Activated gamma-delta T cell treated with Interleukin-2 at 50 U/mL for 16 hours (primary cell): ENCODE data around the gene SLC44A4.

Experiments used
- DNase-seq: peaks from one replicate; pipeline ENCODE4 v3.0.0-alpha.2; 2020

The SLC44A4 gene

DNA sequence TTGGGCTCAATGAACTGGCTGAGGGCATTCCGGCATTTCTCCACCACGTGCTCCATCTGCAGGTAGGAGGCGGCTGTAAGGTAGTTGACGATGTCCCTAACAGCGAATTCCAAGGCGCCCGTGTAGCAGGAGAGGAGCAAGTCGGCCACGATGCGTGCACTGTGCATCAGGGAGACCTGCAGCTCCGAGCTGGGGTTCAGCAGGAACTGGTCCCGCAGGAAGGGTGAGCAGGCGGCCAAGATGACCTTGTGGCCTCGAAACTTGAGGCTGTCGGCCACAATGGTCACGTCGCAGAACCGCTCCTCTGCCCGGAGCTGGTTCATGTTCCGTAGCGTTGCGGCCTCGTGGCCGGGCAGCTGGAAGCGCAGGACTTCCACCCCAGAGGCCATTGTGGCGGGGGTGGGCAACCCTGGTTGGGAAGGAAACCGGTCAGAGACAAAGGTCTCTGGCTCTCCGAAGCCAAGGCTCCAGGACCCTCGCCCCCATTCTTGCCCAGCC lies 22.2 kb upstream of the SLC44A4 start:
- no peak for DNase-seq

DNA sequence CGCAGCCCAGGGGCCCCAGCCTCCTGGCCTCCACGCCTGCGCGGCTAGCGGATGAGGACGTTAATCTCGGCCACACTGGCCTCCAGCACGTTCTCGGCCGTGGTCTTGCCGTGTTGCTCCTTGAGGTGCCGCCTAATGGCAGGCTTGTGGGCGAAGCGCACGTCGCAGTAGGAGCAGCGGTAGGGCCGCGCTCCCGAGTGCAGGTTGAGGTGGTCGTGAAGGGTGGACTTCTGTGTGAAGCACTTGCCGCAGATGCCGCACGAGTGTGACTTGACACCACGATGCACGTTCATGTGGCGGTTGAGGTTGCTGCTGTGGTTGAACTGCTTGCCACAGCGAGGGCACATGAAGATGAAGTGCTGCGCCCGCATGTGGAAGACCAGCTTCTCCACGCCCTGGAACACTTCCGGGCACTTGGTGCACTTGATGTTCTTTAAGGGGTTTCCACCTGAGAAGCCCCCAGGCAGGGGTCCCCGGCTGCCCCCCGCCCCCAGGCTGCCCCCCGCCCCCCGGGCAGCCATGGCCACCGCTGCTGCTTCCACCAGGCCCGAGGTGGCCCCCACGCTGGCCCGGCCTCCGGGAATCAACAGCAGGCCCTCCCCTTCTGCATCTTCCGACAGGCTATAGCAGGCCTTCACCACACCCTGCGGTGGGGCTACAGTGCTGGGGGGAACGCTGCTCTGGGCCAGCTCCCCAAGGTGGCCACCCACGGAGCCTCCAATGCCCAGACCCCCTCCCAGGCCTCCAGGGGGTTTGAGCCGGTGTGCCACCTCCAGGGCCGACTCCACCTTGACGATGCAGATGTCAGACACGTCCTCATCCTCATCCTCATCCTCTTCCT lies 21.3 kb upstream of the SLC44A4 start:
- no peak for DNase-seq

DNA sequence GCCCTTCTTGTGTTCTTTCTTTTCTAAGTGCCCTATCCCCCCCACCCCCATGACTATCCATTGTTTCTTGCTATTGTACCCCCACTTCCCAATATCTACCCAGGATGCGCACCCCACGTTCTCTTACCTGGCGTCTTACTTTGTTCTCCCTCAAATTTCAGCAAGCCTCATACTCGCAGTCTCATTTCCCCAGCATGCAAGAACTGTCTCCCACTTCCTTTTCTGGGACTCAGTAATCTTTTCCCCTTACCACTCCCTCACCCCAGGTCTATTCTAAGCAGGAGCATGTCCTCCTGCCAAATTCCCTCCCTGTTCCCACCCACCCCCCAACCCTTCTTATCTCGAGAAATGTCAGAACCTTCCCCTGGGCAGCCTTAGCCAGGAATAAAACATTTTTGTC lies 20.4 kb upstream of the SLC44A4 start:
- DNase-seq = no peak

DNA sequence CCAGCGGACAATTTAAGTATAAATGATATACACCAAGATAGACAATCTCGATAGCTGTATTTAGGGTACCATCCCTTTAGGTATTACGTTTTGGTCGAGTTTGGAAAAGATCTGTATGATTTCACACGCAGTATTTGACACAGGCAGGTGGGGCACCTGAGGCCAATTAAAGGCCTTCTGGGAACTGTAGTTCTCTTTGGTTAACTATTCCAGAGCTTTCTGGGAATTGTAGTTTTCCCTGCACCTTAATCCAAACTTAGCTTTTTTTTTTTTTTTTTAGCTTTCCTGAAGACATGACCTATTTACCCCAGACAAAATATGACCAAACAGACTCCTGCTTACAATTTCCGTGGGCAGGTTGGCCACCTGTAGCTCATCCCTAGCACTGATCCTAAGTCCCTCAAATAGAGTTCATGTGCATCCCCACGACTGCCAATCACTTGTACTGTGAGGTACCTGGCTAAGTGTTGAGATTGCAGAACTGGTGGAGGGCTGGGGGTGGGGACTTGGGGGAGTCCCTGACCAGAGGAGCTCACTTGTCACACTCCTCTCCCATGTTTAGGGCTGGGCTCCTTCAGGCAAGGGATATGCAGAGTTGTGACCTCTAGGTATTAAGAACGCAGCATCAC lies 19.7 kb upstream of the SLC44A4 start:
- DNase-seq = no peak

DNA sequence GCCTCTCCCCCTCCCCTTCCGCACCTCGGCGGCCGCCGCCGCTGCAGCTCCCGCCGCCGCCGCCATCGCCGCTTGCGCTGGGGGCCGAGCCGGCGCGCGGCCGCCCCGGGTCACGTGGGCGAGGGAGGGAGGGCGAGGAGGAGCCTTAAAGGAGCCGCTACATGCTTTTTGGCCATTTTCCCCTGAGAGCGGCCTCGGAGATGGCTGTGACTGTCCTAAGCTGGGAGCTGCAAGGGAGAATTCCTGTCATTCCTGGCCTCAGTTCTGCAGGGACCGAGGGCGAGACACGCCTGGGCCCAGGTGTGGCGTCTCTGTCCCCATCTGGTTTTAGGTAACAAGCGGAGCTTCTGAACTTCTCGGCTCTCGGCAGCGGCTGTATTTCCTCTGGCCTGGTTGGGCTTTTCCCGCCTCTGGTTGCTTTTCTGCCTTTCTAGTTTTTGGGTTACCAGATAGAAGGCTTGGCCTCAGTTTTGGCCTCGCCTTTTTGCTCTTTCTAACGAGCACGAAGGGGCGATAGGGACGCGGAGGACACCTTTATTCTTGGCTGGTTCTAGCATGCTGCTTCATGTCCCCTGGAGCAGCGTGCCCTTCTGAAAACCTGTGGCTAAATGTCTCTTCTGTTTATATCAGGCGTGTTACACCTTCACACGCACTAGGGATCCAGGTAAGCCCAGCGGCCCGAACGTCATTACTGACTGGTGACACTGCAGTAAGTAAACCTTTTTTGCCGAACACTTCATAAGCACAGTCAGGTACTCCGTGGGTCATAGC lies 19.0 kb upstream of the SLC44A4 start, which contains the start of gene EHMT2:
EHMT2 (minus strand) TSS at position 87 of the 771 bp plus-strand sequence; CDS start at position 66, 21 bp downstream.
- peak; percentile 81 for DNase-seq

DNA sequence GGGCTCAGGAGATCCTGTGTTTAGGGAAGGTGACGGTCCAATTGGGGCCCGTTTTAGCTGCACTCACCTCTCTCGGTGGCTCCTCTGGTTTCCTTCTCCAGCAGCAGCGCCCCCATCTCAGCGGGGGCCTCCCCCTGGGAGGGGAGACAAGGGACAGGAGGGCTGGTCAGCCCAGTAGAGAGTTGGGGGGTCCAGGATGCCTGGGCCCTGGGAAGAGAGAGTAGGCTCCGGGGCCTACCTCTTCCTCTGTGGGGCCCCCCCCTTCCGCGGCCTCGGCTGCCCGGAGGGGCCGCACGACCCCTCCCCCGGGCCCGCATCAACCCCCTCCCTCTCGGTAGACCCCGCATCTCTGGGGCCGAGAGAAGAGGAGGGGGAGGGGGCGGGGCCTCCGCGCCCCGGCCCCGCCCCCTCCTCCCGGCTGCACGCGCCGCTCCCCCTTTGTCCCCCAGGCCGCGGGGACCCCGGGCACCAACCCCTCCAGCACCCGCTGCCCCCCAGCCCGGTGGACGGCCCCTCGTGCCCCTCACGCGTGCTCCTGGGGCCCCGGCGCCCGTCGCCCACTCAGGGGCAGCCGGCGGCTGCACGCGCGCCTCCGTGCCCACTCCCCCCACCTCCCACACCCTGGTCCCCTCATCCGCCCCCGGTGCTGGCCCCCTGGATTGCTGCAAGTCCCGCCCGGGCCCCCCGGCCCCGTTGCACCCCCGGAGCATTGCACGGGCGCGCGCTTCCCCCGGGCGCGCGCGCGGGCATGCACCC lies 18.2 kb upstream of the SLC44A4 start:
- no peak for DNase-seq

DNA sequence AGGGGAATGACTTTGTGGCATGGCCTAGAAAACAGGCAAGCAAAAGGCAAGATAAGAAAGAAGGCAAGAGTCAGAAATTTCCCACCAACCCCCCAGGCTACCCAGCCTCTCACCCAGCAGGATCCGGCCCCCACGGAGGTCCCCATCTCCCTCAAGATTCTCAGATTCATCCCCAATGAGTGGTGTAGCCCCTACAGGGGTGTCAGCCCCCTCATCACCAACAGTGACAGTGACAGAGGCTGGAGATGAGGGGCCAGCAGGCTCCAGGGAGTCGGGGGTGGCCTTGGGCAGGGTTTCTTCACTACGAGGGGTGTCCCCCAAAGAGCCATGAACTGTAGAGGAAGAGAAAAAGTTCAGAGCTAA lies 17.7 kb upstream of the SLC44A4 start:
- DNase-seq = no peak

DNA sequence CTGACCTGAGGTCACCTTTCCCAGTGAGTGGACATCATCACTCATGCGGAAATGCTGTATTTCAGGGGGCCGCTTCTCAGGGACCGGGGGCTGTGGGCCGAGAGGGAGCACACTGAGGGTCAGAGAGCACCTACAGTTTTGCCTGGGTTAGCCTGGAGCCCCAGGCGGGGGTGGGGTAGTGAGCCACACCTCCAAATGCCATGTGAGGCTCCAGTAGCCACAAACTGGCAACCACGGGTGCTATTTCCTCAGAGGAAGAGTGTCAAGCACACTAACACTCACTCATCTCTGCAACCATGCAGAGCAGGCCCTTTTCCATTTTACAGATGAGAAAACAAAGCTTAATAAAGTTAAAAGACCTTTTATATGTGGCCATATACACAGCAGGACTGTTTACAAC lies 14.0 kb upstream of the SLC44A4 start:
- no peak for DNase-seq

DNA sequence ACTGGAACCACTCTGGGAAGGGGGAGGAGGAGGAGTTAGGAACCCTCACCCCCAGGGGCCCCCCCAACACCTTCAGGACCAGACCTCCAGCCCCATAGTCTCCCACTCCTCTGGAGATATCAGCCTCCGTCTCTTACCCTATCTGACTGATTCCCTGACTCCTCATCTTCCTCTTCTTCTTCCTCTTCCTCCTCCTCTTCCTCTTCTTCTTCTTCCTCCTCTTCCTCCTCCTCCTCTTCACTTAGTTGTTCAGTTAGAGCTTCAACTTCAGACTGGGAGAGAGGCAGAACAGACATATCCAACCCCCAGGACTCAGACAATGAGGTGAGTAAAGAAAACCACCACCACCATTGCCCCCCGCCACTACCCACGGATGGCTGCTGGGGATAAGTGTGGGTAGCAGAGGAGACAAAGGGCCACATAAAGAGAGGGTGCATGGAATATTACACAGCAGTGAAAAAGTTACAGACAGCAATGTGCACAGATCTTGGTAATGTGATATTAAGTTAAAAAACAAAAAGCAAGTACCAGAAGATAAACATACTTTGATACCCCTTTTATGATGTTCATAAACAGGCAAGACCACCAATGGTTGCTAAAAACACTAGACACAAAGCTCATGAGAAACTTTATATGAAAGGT lies 10.7 kb upstream of the SLC44A4 start:
- no peak for DNase-seq

DNA sequence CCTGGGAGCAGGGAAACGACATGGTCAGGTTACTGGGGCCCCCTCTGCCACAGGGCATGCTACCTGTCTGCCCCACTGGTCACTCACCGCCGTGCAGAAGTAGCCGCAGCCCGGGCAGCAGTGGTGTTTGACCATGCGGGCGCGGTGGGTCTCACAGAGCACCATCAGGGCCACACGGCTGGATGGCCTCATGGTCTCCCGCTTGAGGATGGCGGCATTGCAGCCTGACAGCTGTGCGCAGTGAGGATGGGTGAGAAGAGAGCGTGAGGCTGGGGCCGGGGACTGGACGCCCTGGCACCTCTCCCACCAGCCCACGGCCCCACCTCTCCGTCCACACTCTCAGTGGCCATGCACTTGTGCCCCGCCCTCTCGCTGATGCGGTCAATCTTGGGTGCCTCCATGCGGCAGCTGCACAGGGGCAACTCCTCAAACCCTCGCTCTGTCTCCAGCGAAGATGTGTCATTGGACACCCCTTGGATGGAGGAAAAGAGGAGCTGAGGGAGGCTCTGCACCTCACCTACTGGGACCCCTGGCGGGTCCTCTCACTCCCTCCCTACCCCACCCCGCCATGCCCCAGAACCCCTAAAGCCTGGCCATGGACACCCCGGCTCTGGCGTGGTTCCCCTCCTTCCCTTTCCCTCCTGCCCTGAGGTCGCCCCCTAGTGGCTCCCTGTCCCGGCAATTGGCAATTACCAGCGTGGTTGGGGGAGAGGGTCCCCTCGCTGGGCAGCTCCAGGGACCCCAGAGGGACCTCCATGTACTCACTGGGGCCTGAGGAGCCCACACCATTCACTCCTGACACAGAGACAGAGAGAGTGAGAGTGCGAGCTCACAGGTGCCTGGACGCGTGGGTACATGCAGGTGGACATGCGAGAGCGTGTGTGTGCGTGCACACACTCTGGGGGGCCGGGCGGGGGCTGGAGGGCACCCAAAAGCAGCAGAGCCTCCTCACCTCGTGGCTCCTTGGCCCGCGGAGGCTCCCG lies 9.8 kb upstream of the SLC44A4 start:
- peak; percentile 53 for DNase-seq

DNA sequence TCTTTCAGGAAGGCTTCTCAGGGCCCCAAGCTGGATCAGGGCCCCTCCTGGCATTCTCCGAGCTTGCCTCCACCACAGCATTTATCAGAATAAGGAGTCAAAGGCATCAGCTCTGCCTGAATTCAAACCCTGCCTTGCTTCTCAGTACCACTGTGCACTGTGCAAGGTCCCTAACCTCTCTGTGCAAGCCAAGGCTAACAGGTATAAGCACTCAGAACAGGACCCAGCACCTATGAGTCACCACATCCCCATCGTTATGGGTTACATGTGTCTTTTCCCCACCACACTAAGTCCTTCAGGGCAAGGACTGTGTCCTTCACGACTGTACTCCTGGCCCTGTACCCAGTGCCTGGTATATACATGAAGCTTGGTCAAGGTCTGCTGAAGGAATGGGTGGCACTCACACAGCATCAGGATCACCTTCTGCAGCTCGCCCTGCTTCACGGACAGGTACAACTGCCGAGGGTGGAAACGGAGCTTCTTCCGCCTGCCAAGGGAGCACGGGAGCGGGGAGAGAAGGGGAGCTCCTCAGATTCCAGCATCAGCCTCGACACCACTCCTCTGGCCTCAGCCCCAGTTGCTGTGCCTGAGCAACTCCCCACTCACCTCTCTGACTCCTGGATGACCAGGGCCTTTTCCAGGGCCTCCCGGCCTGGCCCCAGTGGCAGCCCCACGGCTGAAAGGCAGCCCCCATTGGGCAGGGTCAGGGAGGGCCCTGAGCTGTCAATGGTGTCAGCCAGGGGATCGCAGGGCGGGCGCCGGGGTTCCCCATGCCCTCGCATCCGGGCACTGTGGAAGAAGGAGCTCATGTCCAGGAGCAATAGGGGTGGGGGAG lies 8.6 kb upstream of the SLC44A4 start:
- DNase-seq = no peak

DNA sequence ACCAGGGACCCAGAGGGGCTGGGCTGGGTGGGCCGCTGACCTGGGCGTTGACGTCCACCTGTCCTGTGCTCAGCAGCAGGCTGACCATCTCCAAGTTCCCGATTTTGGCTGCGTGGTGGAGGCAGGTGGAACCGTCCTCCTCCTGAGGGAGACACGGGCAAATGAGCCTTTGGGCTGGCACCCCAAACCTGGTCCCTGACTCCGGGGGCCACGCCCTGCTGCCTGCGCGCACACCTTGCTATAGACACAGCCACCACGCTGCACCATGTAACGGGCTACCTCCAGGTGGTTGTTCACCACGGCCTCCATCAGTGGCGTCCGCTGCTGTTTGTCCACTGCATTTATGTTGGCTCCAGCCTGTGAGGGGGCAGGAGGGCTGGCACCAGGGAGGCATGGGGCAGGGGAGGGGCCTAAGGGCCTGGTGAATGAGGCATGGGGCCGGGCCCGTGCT lies 7.8 kb upstream of the SLC44A4 start:
- DNase-seq = no peak

DNA sequence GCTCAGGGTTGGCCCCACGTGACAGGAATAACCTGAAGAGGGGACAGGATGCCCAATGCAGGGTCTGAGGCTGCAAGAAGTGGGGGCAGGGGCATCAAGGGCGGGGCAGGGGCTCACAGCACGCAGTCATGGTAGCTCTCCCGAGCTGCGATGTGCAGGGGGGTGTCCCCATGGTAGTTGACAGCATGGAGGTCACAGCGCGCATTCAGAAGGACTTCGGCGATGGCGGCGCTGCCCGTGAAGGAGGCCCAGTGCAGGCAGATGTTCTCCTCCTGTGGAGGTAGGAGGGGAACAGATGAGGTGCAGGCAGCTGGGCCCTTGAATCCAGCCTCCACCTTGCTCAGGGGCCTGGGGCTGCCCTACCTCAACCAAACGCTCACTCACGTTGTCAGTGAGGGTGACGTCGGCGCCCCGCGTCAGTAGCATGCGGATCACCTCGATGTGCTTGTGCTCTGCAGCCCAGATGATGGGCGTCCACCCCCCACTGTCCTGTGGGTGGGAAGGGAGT lies 5.8 kb upstream of the SLC44A4 start:
- DNase-seq = no peak

DNA sequence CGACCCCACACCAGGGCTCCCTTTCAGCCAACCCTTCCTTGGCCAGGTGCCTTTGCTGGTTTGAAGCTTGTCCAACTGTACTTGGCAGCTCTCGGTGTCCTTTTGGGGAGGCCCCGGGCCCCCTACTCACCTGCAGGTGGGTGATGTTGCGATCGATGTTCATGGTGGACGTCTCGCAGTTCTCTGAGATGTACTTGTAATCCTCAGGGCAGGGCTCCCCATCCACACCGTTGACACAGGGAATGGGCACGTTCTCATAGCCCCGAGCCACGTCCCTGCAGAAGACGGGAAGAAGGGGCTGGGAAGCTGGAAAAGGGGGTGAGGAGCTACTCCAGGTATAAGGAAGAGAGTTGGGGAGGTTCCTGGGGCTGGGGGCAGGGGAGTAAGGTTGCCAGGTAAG lies 4.9 kb upstream of the SLC44A4 start:
- DNase-seq = no peak

DNA sequence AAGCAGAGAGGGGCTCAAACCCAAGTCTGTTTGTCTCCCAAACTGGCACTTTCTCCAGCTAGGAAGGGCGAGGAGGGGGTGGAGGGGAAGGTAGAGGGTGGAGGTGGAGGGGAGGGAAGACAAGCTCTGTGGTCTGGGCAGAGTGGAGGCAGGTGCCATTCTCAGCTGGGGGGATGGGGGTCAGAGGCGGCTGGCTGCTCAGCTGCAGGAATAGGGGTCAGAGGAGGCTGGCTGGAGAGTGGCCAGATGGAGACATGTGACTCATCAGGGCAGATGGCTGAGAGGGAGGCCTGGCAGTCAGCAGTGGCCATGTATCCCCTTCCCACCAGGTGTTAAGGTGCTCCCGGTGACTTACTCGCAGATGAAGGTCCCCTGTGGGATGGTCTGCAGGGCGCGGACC lies 3.5 kb upstream of the SLC44A4 start:
- DNase-seq = no peak

DNA sequence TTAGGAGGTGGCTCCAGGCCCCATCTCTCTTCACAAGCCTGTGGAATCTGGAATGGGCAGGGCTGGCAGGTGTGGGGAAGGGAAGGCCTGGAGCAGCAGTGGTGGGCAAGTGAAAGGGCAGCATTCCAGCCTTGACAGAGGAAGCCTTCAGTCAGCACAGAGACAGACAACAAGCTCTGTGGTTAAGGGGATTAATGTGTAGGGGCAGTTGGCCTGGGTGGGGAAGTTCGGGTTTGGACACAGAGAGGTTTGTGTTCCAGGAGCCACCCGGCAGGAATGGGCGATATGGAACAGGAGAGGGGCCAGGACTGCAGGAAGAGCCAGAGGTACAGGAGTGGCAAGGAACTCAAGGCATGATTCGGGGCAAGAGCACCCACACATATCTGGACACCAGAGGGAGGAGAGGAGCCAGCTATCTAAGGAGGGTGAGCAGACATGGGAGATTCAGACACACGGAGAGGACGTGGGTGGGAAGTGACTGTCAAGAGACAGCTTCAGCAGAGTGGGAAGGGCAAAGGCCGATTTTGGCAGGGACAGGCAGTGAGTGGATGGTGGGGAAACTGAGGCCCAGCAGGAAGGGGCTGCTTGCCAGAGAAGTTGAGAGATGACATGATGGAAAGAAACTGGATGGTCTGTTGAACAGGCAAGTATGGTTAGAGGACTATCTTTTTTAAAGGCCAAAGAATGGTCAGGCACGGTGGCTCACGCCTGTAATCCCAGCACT lies 2.5 kb upstream of the SLC44A4 start:
- DNase-seq = no peak

DNA sequence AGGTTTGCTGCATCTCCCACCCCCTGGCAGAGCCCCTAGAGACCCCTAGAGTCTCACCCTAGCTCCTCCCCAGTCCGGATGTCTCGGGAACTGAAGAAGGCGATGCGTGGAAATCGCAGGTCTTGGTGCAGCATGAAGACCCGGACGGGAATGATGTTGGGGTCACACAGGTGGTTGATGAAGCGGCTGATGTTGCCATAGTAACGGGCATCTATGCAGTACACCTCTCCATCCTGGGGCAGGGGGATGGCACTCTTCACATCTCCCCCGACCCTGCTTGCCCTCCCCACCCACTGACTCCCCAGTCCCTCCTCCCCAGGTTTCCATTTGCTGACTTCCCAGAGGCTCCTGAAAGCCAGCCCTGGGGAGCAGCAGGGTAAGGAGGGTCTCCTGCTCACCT lies 1.8 kb upstream of the SLC44A4 start:
- DNase-seq = no peak

DNA sequence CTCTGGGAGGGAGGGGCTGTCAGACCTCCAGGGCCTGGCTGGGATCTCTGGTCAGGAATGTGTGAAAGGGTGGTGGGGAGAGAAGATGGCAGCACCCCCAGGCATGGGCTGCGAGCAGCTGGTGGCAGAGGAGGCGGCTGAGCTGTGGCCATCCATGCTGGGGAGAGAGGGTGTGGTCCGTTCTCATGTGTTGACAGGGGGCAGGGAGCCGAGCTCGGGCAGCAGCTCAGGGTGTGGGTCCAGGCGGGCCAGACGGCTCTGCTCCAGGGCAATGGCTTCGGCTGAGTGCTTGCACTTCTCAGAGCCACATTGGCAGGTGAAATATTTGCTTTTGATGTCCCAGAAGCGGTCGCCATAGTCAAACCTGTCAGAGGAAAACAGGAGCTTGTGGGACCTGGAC lies 1.1 kb upstream of the SLC44A4 start:
- no peak for DNase-seq

DNA sequence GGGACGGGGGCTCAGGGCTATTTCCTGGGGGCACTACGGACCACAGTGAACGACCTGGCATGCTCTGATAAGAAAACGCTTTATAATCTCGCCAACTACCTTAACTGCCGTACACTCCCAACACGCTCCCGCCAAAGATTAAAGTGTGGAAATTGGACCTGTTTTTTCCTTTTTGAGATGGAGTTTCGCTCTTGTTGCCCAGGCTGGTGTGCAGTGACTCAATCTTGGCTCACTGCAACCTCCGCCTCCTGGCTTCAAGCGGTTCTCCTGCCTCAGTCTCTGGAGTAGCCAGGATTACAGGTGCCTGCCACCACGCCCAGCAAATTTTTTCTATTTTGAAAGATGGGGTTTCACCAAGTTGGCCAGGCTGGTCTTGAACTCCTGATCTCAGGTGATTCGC lies 346 bp upstream of the SLC44A4 start:
- DNase-seq = no peak
